Fibroblast of villous mesenchyme (primary cell): ENCODE data around the gene APOA4. TPM values are rescaled to one million over a fixed set of nuclear protein-coding genes. Genes with fewer than 3 reads are reported as not detected.

Experiments used
- DNase-seq: peaks from one replicate; pipeline ENCODE4 v3.0.0-alpha.2; 2010; ENCODE audit warnings: low read depth
- H3K4me3 ChIP-seq: 2 replicates; pipeline ENCODE4 v1.5.1; 2011; ENCODE audit warnings: low read depth, mild to moderate bottlenecking, low read length
- total RNA-seq: library from RNA; depleted of rRNA; stranded (reverse); fragments of >200 nt; gene quantifications from 2 replicates; pipeline ENCODE4 v1.2.3, GENCODE V29; 2012
- TF ChIP-seq, protein P1 (sequence below): IDR thresholded peaks from 2 replicates; pipeline ENCODE4 v1.5.1; 2012; ENCODE audit warnings: low read depth, mild to moderate bottlenecking, low read length; ENCODE audit not compliant: insufficient read depth

The APOA4 gene
- total RNA-seq, 1 donor = not detected

DNA sequence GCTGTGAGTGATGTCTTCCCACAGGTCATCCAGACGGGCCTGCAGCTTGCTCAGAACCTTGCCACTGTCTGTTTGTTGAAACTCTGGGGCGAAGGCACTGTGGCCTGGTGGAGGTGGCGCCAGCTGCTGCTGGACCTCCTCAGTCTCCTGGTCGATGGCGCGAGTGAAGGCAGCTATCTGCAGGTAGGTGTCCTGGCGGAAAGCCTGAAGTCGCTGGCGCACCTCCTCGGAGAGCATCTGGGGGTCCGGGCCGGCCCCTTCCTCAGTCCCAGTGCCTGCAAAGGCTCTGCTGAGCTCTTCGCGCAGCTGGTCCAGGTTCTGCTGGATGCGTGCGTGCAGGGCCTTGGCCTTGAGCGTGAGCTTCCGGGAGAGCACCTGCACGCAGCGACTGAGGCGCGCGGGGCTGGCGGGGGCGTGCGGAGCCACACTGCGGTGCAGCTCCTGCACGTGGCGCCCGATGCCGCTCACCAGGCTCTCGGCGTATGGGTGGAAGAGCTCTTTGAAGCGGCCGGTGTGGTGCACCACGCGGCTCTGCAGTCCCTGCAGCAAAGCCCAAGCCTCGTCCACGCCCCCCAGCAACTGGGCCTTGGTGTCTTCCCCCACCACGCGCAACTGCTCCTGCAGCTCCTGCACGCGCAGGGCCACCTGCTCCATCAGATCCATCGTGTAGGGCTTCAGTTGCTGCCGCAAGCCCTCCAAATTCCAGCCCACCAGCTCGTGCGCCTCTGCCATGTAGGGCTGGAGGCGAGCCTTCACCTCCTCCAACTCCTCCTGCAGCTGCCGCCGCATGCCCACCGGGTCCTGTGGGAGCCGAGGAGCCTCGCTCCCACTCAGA is 32.7 kb downstream of the APOA4 start:
- TF ChIP-seq, protein P1, sequence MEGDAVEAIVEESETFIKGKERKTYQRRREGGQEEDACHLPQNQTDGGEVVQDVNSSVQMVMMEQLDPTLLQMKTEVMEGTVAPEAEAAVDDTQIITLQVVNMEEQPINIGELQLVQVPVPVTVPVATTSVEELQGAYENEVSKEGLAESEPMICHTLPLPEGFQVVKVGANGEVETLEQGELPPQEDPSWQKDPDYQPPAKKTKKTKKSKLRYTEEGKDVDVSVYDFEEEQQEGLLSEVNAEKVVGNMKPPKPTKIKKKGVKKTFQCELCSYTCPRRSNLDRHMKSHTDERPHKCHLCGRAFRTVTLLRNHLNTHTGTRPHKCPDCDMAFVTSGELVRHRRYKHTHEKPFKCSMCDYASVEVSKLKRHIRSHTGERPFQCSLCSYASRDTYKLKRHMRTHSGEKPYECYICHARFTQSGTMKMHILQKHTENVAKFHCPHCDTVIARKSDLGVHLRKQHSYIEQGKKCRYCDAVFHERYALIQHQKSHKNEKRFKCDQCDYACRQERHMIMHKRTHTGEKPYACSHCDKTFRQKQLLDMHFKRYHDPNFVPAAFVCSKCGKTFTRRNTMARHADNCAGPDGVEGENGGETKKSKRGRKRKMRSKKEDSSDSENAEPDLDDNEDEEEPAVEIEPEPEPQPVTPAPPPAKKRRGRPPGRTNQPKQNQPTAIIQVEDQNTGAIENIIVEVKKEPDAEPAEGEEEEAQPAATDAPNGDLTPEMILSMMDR = no peak

DNA sequence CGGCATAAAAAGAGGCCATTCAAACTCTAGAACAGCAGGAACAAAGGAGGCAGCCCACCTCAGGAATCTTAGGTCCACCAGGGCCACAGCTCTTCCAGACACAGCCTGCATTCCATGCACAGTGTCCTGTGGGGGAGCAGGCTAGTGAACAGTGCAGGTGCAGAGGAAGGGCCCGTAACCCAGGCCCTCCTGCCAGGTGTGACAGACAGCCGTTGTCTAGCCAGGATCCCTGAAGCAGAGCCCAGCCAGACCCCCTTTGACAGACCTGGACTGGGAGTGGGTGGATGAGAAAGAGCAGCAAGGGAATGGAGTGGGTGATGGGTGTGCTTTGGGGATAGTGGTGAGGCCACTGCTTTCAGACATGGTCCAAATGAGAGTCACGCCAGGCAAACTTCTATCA is 34.1 kb downstream of the APOA4 start:
- DNase-seq = no peak
- TF ChIP-seq, protein P1 = no peak
- H3K4me3 ChIP-seq = no peak overlapping the region

More for the DNA sequence above, 32.7 kb downstream of the APOA4 start:
- H3K4me3 ChIP-seq = no peak overlapping the region
- DNase-seq = no peak

DNA sequence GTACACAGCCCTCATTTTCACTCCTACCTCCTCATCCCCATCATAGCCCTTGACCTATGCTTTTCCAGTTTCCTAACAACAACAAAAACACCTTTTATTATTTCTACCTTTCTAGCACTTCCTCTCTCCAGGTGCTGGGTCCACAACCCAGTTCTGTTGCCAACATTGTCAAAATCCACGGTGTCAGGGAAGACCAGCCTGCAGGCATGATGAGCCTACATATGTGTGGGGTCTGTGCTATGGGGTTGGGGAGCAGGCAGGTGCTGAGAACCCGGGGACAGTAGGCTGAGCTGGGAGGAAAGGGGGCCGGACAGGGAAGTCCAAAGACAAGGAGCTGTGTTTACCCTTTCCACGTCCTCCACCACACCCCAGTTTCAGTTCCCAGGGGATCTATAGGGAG is 34.6 kb downstream of the APOA4 start:
- peak overlapping the region; percentile 90 for H3K4me3 ChIP-seq
- DNase-seq = no peak
- TF ChIP-seq, protein P1 = no peak

DNA sequence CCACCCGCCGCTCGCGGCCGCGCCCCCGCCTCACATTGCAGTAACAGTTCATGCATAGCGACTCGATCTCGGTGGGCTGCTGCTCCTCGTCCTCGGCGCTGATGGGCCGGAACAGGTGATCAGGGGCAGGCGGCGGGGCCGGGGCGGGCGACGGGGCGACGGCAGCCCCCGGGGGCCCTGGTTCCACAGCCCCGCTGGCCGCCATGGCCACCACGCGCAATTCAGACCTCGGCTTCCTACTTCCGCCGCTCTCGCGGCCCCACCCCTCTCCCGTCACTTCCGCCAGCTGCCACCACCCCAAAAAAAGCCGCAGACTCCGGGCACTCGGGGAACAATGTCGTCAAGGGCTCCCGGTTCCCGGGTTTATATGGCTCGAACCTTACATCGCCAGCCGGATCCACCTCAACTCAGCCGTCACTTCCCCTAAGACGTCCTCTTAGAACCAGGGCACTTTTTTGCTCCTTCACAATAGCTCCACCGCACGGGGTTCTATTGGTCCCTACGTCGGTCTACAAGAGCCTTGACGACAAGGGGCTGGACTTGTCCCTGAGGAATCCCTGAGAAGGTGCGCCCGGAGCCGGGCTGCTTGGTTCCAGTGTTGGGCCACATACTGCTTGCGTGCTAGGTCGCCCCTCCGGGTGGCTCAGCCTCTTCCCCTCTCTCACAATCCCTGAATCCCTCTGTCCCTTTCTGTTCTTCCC is 35.2 kb downstream of the APOA4 start, which contains the start of gene ZPR1:
Gene ZPR1 (minus strand): TSS at position 238 of the 701 bp plus-strand sequence. CDS start 33 bp downstream, at position 205.
- peak within 1 kb of the TSS; percentile 90 for H3K4me3 ChIP-seq
- TF ChIP-seq, protein P1 = no peak
- peak; percentile 71 for DNase-seq

DNA sequence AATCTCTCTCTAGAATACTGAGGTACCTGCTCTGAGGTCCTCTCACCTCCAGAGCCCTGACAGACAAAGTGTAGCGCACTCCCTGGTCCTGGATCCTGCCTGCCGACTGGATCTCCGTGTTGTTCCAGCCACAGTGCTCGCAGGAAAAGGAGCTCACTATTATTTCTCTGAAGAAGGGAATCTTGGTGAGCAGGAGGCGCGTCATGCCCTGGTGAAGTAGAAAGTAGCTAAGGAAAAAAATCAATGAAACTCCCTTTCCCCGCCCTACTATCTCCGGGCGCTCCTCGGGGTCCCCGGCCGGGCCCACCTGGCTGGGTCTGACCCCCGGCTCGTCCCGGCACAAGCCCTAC is 35.7 kb downstream of the APOA4 start:
- TF ChIP-seq, protein P1 = no peak
- DNase-seq = no peak

DNA sequence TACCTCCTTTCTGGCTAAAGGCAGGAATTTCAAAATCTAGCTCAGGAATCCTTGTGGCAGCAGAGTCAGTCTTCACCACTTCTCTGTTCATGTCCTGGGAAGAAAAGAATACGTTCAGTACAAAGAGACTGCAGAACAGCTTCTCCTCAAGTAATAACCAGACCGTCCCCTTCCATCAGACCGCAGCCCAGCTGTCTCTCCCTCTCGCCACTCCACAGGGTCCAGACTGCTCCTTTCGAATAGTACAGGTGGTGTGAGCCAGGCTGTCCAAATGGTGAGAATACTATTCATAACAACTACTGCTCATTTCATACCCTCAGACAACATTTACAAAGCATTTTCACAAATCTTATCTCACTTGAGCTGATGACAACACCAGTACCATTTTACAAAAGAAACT is 36.1 kb downstream of the APOA4 start:
- TF ChIP-seq, protein P1 = no peak
- H3K4me3 ChIP-seq = peak overlapping the region; percentile 90
- no peak for DNase-seq

More for the DNA sequence above, 35.7 kb downstream of the APOA4 start:
- H3K4me3 ChIP-seq = peak overlapping the region; percentile 90
